Panc1 (cell line): ENCODE results near the gene SLC38A10. TPM values are rescaled to one million over a fixed set of nuclear protein-coding genes. Genes with fewer than 3 reads are reported as not detected.
A peak's percentile ranks its signal among the peaks of the same experiment; 100 is the strongest.

Experiments used
- ATAC-seq: fragments of 200-7000 bp; cut with Tn5 transposase; 2 replicates; pipeline ENCODE4 v1.9.1; 2020; ENCODE audit warnings: mild to moderate bottlenecking, moderate library complexity
- BruUV-seq: library from RNA; stranded (reverse); fragments of 400-500 nt; replicated peaks from 2 replicates; lab custom pipeline; 2021; lab: Mats Ljungman, UMichigan
- CTCF ChIA-PET: fragments of 300-600 bp; sonication (Branson Sonifier 250); formaldehyde crosslinking; loops from one replicate; lab custom pipeline; 2022; ENCODE audit warnings: antibody characterized with exemption; lab: Charles Lee
- POLR2A ChIA-PET: fragments of 300-600 bp; sonication (Branson Sonifier 250); formaldehyde crosslinking; loops from one replicate; lab custom pipeline; 2022; ENCODE audit warnings: antibody characterized with exemption; lab: Charles Lee
- DNase-seq: peaks from one replicate; pipeline ENCODE4 v3.0.0-alpha.2; 2010; ENCODE audit warnings: low read depth, low spot score
- H3K27ac ChIP-seq: 2 replicates; pipeline ENCODE4 v1.5.1; 2011; ENCODE audit warnings: mild to moderate bottlenecking, low read length, inconsistent platforms
- H3K27me3 ChIP-seq: fragments of 200-500 bp; sonication (Bioruptor generic); 2 replicates; pipeline ENCODE4 v1.6.0; 2014; ENCODE audit warnings: low read length, inconsistent platforms; ENCODE audit not compliant: control insufficient read depth, insufficient read depth
- H3K36me3 ChIP-seq: fragments of 200-500 bp; sonication (Bioruptor generic); 2 replicates; pipeline ENCODE4 v1.5.1; 2014; ENCODE audit warnings: inconsistent platforms, mild to moderate bottlenecking, low read length, moderate library complexity; ENCODE audit not compliant: control insufficient read depth, insufficient read depth
- H3K4me1 ChIP-seq: 2 replicates; pipeline ENCODE4 v1.5.1; 2011; ENCODE audit warnings: inconsistent platforms, mild to moderate bottlenecking, low read length, moderate library complexity; ENCODE audit not compliant: control insufficient read depth, insufficient read depth
- H3K4me3 ChIP-seq, 2 experiments: 2 replicates each; pipeline ENCODE4 v1.5.1; 2011 to 2012; ENCODE audit warnings: low read depth in 2 of 2, low read length in 2 of 2, mild to moderate bottlenecking in 2 of 2, inconsistent platforms in 1 of 2, moderate library complexity in 1 of 2
- H3K9me3 ChIP-seq: fragments of 200-500 bp; sonication (Bioruptor generic); 2 replicates; pipeline ENCODE4 v1.5.1; 2014; ENCODE audit warnings: low read depth, mild to moderate bottlenecking, inconsistent platforms, low read length, moderate library complexity; ENCODE audit not compliant: control insufficient read depth, insufficient read depth
- CTCF ChIP-seq: fragments of 450-650 bp; IDR thresholded peaks from 2 replicates; pipeline ENCODE4 v1.5.1; 2017; ENCODE audit warnings: mild to moderate bottlenecking
- POLR2AphosphoS5 ChIP-seq: IDR thresholded peaks from 2 replicates; pipeline ENCODE4 v1.6.1; 2012; ENCODE audit warnings: mild to moderate bottlenecking, low read depth, low read length, moderate library complexity
- SIN3A ChIP-seq: IDR thresholded peaks from 2 replicates; pipeline ENCODE4 v1.6.1; 2012; ENCODE audit warnings: low read depth, mild to moderate bottlenecking, low read length, moderate library complexity, borderline replicate concordance; ENCODE audit not compliant: insufficient read depth
- TCF7L2 ChIP-seq: IDR thresholded peaks from 2 replicates; pipeline ENCODE4 v1.6.1; 2011; ENCODE audit warnings: mild to moderate bottlenecking, low read depth, low read length, inconsistent platforms
- in situ Hi-C: cut with HindIII; loops from 2 replicates; pipeline ENCODE4 v1.10.0; 2016; ENCODE audit warnings: low sequenced_read_pairs, low pct_unique_long_range_greater_than_20kb
- intact Hi-C: fragments of 100-400 bp; cut with micrococcal nuclease; formaldehyde crosslinking; loops from one replicate; pipeline ENCODE4 v1.10.0; 2022; ENCODE audit not compliant: unreplicated experiment
- total RNA-seq: library from RNA; stranded (reverse); gene quantifications from one replicate; pipeline ENCODE4 v1.2.1, GENCODE V29; 2021; ENCODE audit not compliant: unreplicated experiment
- TF ChIP-seq, protein P1 (sequence below), 2 experiments: IDR thresholded peaks; 2 replicates each; pipeline ENCODE4 v1.6.1; 2011 to 2012; ENCODE audit warnings: low read depth in 2 of 2, control low read depth in 1 of 2, low read length in 1 of 2, mild to moderate bottlenecking in 1 of 2, moderate library complexity in 1 of 2; ENCODE audit not compliant: insufficient read depth in 1 of 2

Gene SLC38A10
- total RNA-seq, 1 experiment from 2014 or later, result 188 TPM

DNA sequence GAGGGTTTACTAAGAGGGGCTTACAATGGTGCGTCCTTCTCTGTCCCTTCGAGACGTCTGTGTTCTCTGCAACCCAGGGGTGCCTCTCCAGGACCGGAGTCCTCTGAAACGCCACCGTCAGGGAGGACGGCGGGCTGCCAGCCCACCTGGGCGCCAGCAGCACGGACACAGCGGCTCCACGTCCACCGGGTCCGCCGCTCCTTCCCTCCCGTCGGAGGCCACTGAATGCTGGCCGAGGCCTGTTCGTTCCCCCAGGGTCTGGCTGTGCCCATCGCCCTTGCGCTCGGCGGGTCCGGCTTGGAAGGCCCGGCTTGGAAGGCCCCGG, 56.7 kb downstream of the SLC38A10 start:
- H3K4me3 ChIP-seq, result peak overlapping the region; percentile 76 to 99
- no peaks in the 10 kb centered on the region for H3K27me3 ChIP-seq
- intact Hi-C loops (no loop called here), in situ Hi-C loops (no loop called here)
- peaks cover 40% of the 10 kb centered on the region for H3K4me1 ChIP-seq
- peak overlapping the region; percentile 89 for H3K27ac ChIP-seq
- H3K9me3 ChIP-seq, result no peaks in the 10 kb centered on the region
- no peak for TF ChIP-seq TCF7L2
- TF ChIP-seq CTCF, result no peak
- BruUV-seq, result no TSS peak
- CTCF ChIA-PET, result interaction anchor here (1.0 to 1.3 kb wide), 3 partner anchors 8 to 249 kb away, joined by 3 to 4 read pairs (median 3); no protein-coding TSS in a partner anchor
- peaks cover 11% of the 10 kb centered on the region; the same call in 1 of the 2 replicates for H3K36me3 ChIP-seq
- DNase-seq (no peak), ATAC-seq (no peak)
- POLR2A ChIA-PET, result interaction anchor here (1.2 to 1.5 kb wide), 2 partner anchors 76 to 219 kb away, joined by 5 to 10 read pairs; no protein-coding TSS in a partner anchor

DNA sequence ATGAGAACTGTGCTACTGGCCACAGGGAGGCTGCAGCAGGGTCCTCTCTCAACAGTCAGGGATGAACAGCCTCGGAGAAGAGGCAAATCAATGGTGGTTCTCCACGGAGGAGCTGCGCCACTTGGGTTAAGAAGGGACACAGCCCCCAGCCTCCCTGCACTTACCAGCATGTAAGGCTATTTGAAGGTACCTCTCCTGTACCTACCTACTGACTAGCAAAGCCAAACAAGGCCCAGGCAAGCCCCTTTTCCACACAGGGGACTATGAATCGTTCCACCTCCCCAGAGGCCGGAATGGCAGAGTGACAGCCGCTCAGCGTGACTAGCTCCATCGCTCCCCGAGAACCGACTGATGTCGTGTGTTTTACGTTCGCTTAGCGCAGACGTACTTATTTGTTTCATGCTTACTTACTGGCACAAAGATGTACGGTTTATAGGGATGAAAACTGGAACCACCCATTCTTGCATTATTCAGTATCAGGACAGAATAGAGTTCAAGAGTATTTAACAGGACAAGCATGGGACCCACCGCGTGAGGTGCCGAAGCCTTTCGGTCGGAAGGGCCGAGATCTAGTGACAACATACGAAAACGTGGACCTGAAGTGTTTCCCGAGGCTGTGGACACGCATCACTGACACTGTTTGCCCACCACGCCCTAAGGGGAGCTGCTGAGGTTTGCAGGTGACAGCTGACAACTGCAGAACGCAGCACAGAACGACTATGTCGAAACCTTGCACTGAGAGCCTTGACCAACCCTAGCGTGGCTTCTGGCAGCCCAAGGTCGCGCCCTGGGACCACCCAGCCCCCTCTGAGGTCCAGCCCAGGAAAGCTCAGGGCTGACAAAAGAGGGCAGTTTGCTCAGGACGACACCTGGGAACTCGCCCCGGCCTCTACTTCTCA, 57.3 kb downstream of the SLC38A10 start:
- TSS peak; percentile 72 for BruUV-seq
- no peak for ATAC-seq
- ChIA-PET POLR2A (interaction anchor here (0.5 to 1.2 kb wide), 2 partner anchors 76 to 937 kb away, joined by 5 read pairs; no protein-coding TSS in a partner anchor), CTCF (interaction anchor here (0.6 kb wide), 1 partner anchor 95 kb away, joined by 4 read pairs; no protein-coding TSS in a partner anchor)
- in situ Hi-C loops, result no loop called here
- peaks cover 34% of the 10 kb centered on the region for H3K4me1 ChIP-seq
- peaks cover 11% of the 10 kb centered on the region; the same call in 1 of the 2 replicates for H3K36me3 ChIP-seq
- no peaks in the 10 kb centered on the region for H3K27me3 ChIP-seq
- peak overlapping the region; percentile 76 to 99 for H3K4me3 ChIP-seq
- intact Hi-C loops, result no loop called here
- peak overlapping the region; percentile 89 for H3K27ac ChIP-seq
- DNase-seq, result no peak
- TF ChIP-seq CTCF (no peak), TCF7L2 (no peak), POLR2AphosphoS5 (no peak), SIN3A (no peak)
- TF ChIP-seq, protein P1, sequence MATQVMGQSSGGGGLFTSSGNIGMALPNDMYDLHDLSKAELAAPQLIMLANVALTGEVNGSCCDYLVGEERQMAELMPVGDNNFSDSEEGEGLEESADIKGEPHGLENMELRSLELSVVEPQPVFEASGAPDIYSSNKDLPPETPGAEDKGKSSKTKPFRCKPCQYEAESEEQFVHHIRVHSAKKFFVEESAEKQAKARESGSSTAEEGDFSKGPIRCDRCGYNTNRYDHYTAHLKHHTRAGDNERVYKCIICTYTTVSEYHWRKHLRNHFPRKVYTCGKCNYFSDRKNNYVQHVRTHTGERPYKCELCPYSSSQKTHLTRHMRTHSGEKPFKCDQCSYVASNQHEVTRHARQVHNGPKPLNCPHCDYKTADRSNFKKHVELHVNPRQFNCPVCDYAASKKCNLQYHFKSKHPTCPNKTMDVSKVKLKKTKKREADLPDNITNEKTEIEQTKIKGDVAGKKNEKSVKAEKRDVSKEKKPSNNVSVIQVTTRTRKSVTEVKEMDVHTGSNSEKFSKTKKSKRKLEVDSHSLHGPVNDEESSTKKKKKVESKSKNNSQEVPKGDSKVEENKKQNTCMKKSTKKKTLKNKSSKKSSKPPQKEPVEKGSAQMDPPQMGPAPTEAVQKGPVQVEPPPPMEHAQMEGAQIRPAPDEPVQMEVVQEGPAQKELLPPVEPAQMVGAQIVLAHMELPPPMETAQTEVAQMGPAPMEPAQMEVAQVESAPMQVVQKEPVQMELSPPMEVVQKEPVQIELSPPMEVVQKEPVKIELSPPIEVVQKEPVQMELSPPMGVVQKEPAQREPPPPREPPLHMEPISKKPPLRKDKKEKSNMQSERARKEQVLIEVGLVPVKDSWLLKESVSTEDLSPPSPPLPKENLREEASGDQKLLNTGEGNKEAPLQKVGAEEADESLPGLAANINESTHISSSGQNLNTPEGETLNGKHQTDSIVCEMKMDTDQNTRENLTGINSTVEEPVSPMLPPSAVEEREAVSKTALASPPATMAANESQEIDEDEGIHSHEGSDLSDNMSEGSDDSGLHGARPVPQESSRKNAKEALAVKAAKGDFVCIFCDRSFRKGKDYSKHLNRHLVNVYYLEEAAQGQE (IDR thresholded peaks at IDR 0.05; ENCODE audit: insufficient read depth in 1 of 2, low read depth in 2 of 2, low read length in 1 of 2), result no peak
- no peaks in the 10 kb centered on the region for H3K9me3 ChIP-seq
